SK-N-SH (cell line): ENCODE measurements around the gene GLIPR1L2. TPM values are rescaled to one million over a fixed set of nuclear protein-coding genes. Genes with fewer than 3 reads are reported as not detected.

Experiments used
- CTCF ChIA-PET: fragments of 300-600, 350-600 bp; formaldehyde crosslinking; extraction: SDS; loops from one replicate; lab custom pipeline; 2021; lab: Yijun Ruan, JAX
- POLR2A ChIA-PET: fragments of 350-600 bp; sonication (Branson Sonifier 250); formaldehyde crosslinking; extraction: SDS; loops from one replicate; lab custom pipeline; 2020; ENCODE audit warnings: antibody characterized with exemption, inconsistent platforms; lab: Yijun Ruan, JAX
- DNase-seq: peaks from one replicate; pipeline ENCODE4 v3.0.0; 2012
- H2AFZ ChIP-seq: fragments of 200-600 bp; sonication (generic); 2 replicates; pipeline ENCODE4 v1.8.1; 2016; ENCODE audit warnings: antibody characterized with exemption, mild to moderate bottlenecking, low read depth
- H3F3A ChIP-seq: fragments of 200-600 bp; sonication (generic); replicated peaks from 2 replicates; pipeline ENCODE3; 2016; ENCODE audit warnings: antibody characterized with exemption, mild to moderate bottlenecking; ENCODE audit not compliant: insufficient read depth
- H3K27ac ChIP-seq, 2 experiments: fragments of 200-500 bp in 1 of 2; fragments of 200-600 bp in 1 of 2; sonication (Bioruptor generic) in 1 of 2; sonication (generic), shearing (Covaris generic) in 1 of 2; 2 replicates each; pipeline versions ENCODE4 v1.5.1 to v1.6.1; 2014 to 2016; ENCODE audit warnings: low read depth in 2 of 2, inconsistent platforms in 1 of 2, low read length in 1 of 2, mild to moderate bottlenecking in 1 of 2, mixed read lengths in 1 of 2
- H3K27me3 ChIP-seq: fragments of 200-600 bp; sonication (generic), shearing (Covaris generic); 2 replicates; pipeline ENCODE4 v1.6.1; 2016; ENCODE audit warnings: mixed run types; ENCODE audit not compliant: insufficient read depth
- H3K36me3 ChIP-seq, 2 experiments: fragments of 200-500 bp in 1 of 2; fragments of 200-600 bp in 1 of 2; sonication (Bioruptor generic) in 1 of 2; sonication (generic) in 1 of 2; replicated peaks in 1 of 2; 2 replicates each; pipeline versions ENCODE3 to v1.5.1; 2014 to 2016; ENCODE audit warnings: low read length in 1 of 2, mild to moderate bottlenecking in 1 of 2; ENCODE audit not compliant: insufficient read depth in 2 of 2, control insufficient read depth in 1 of 2
- H3K4me1 ChIP-seq, 2 experiments: fragments of 200-500 bp in 1 of 2; fragments of 200-600 bp in 1 of 2; sonication (Bioruptor generic) in 1 of 2; sonication (generic), shearing (Covaris generic) in 1 of 2; 2 replicates each; pipeline versions ENCODE4 v1.5.1 to v1.6.1; 2014 to 2016; ENCODE audit warnings: low read depth in 1 of 2, low read length in 1 of 2, mixed run types in 1 of 2; ENCODE audit not compliant: insufficient read depth in 2 of 2, control insufficient read depth in 1 of 2
- H3K4me2 ChIP-seq: fragments of 200-600 bp; sonication (generic), shearing (Covaris generic); 2 replicates; pipeline ENCODE4 v1.6.1; 2017; ENCODE audit warnings: mixed run types
- H3K4me3 ChIP-seq, 2 experiments: fragments of 200-500 bp in 1 of 2; fragments of 200-600 bp in 1 of 2; sonication (Bioruptor generic) in 1 of 2; sonication (generic), shearing (Covaris generic) in 1 of 2; 2 replicates each; pipeline versions ENCODE4 v1.5.1 to v1.8.1; 2014 to 2016; ENCODE audit warnings: low read depth in 2 of 2, inconsistent platforms in 1 of 2, low read length in 1 of 2, mild to moderate bottlenecking in 1 of 2, mixed read lengths in 1 of 2, moderate library complexity in 1 of 2
- H3K79me2 ChIP-seq: fragments of 200-600 bp; sonication (generic); 2 replicates; pipeline ENCODE4 v1.8.1; 2017; ENCODE audit warnings: mild to moderate bottlenecking; ENCODE audit not compliant: insufficient read depth
- H3K9ac ChIP-seq: fragments of 200-600 bp; sonication (generic); 2 replicates; pipeline ENCODE4 v1.6.1; 2017; ENCODE audit warnings: mixed run types
- H3K9me2 ChIP-seq: fragments of 200-600 bp; sonication (generic); 2 replicates; pipeline ENCODE4 v1.6.1; 2017; ENCODE audit warnings: mixed run types
- H3K9me3 ChIP-seq: fragments of 200-600 bp; sonication (generic); 2 replicates; pipeline ENCODE4 v1.6.1; 2017; ENCODE audit warnings: mixed run types, mild to moderate bottlenecking, moderate library complexity
- H4K20me1 ChIP-seq: fragments of 200-600 bp; sonication (generic); 2 replicates; pipeline ENCODE4 v1.6.1; 2017; ENCODE audit warnings: mild to moderate bottlenecking, mixed run types; ENCODE audit not compliant: insufficient read depth
- ELF1 ChIP-seq: IDR thresholded peaks from 2 replicates; pipeline ENCODE4 v1.4.0; 2012
- EP300 ChIP-seq, 2 experiments: IDR thresholded peaks; 2 replicates each; pipeline versions ENCODE4 v1.4.0 to v1.6.1; 2012; ENCODE audit warnings: borderline replicate concordance in 1 of 2, low read depth in 1 of 2, low read length in 1 of 2
- EZH2phosphoT487 ChIP-seq: fragments of 200-600 bp; sonication (generic); IDR thresholded peaks from 2 replicates; pipeline ENCODE4 v1.6.1; 2017; ENCODE audit warnings: low read depth, mixed run types, mild to moderate bottlenecking, antibody characterized with exemption, moderate library complexity, borderline replicate concordance
- FOSL2 ChIP-seq: IDR thresholded peaks from 2 replicates; pipeline ENCODE4 v1.4.0; 2012; ENCODE audit warnings: low read depth, mild to moderate bottlenecking, moderate library complexity, borderline replicate concordance
- FOXJ3 ChIP-seq: sonication (generic); formaldehyde crosslinking; IDR thresholded peaks from 2 replicates; pipeline ENCODE4 v1.5.1; 2020; ENCODE audit warnings: mild to moderate bottlenecking, missing genetic modification reagents
- FOXM1 ChIP-seq: IDR thresholded peaks from 2 replicates; pipeline ENCODE4 v1.4.0; 2012; ENCODE audit warnings: low read depth, mild to moderate bottlenecking
- GATA2 ChIP-seq: sonication (generic); formaldehyde crosslinking; IDR thresholded peaks from 2 replicates; pipeline ENCODE4 v1.5.0; 2020; ENCODE audit warnings: mild to moderate bottlenecking, missing genetic modification reagents
- JUND ChIP-seq: IDR thresholded peaks from 2 replicates; pipeline ENCODE4 v1.4.0; 2012
- MEF2A ChIP-seq: IDR thresholded peaks from 2 replicates; pipeline ENCODE4 v1.4.0; 2012; ENCODE audit warnings: low read depth, borderline replicate concordance
- MXI1 ChIP-seq: IDR thresholded peaks from 2 replicates; pipeline ENCODE4 v1.6.1; 2012; ENCODE audit warnings: mild to moderate bottlenecking, low read depth, low read length, improper control_type of control experiment
- NFIC ChIP-seq: IDR thresholded peaks from 2 replicates; pipeline ENCODE4 v1.4.0; 2012; ENCODE audit warnings: borderline replicate concordance
- NRF1 ChIP-seq: IDR thresholded peaks from 2 replicates; pipeline ENCODE4 v1.6.1; 2012; ENCODE audit warnings: low read depth, mild to moderate bottlenecking, low read length
- RCOR1 ChIP-seq: fragments of 150-350 bp; IDR thresholded peaks from 2 replicates; pipeline ENCODE4 v1.6.1; 2017; ENCODE audit warnings: antibody characterized with exemption, low read length
- RFX5 ChIP-seq: IDR thresholded peaks from 2 replicates; pipeline ENCODE4 v1.6.1; 2012; ENCODE audit warnings: mild to moderate bottlenecking, improper control_type of control experiment, low read length
- SMC3 ChIP-seq: IDR thresholded peaks from 2 replicates; pipeline ENCODE4 v1.6.1; 2012; ENCODE audit warnings: low read depth, low read length, improper control_type of control experiment
- TCF12 ChIP-seq: IDR thresholded peaks from 2 replicates; pipeline ENCODE4 v1.4.0; 2012
- YY1 ChIP-seq: IDR thresholded peaks from 2 replicates; pipeline ENCODE4 v1.4.0; 2012; ENCODE audit warnings: low read depth, mild to moderate bottlenecking
- WGBS: methylation state at CpG from one replicate; pipeline ENCODE4 v1.1.6; 2017; ENCODE audit warnings: low lambda C conversion rate; 5-methylcytosine and 5-hydroxymethylcytosine counted together
- polyA plus RNA-seq, 3 experiments: library from polyadenylated mRNA; depleted of rRNA; stranded (reverse); fragments of >200 nt; gene quantifications; 2 replicates each; pipeline ENCODE4 v1.2.3, GENCODE V29; 2012
- TF ChIP-seq, protein P1 (sequence below): IDR thresholded peaks from 2 replicates; pipeline ENCODE4 v1.4.0; 2012; ENCODE audit warnings: low read depth, borderline replicate concordance
- TF ChIP-seq, protein P2 (sequence below): IDR thresholded peaks from 2 replicates; pipeline ENCODE4; 2012
- TF ChIP-seq, protein P3 (sequence below): fragments of 200-600 bp; sonication (generic); IDR thresholded peaks from 2 replicates; pipeline ENCODE4 v1.6.1; 2017; ENCODE audit warnings: antibody characterized with exemption, mild to moderate bottlenecking, moderate library complexity
- TF ChIP-seq, protein P4 (sequence below): fragments of 150-350 bp; IDR thresholded peaks from 2 replicates; pipeline ENCODE4 v1.6.1; 2017; ENCODE audit warnings: antibody characterized with exemption, low read length, low read depth, borderline replicate concordance

Gene GLIPR1L2
- polyA plus RNA-seq, 1 of the 3 experiments (the other 2 are of a cell fraction) = 0.13 TPM

DNA sequence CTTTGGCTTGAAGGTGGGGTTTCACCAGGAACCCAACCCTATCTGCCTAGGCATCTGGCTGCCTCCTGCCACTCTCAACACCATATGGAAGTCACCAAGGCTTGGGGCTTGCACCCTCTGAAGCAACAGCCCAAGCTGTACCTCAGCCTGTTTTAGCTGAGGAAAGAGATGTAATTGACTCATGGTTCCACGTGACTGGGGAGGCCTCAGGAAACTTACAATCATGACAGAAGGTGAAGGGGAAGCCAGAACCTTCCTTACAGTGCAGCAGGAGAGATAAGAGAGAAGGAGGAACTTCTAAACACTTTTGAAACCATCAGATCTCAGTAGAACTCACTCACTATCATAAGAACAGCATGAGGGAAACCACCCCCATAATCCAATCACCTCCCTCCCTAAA is 29.5 kb upstream of the GLIPR1L2 start:
- Histone ChIP-seq H3K4me1 (peaks cover 0 to 5% of the 10 kb centered on the region in 2 experiments; a peak in 1 of 4 replicates), H3K9me2 (no peaks in the 10 kb centered on the region), H3K36me3 (peaks cover 0 to 5% of the 10 kb centered on the region in 2 experiments), H3K9ac (no peak overlapping the region), H3F3A (peaks cover 4% of the 10 kb centered on the region), H3K9me3 (no peaks in the 10 kb centered on the region; the same call in 1 of the 2 replicates), H3K4me3 (no peak overlapping the region), H3K79me2 (no peaks in the 10 kb centered on the region; the same call in 1 of the 2 replicates), H4K20me1 (no peaks in the 10 kb centered on the region), H3K4me2 (no peak overlapping the region), H3K27me3 (no peaks in the 10 kb centered on the region), H2AFZ (no peak overlapping the region), H3K27ac (no peak overlapping the region)
- ChIA-PET CTCF (interaction anchor here (1.6 kb wide), 1 partner anchor 30 kb away, joined by 4 read pairs; the partner anchor contains the start of gene GLIPR1L2), POLR2A (no interaction called here)
- TF ChIP-seq MEF2A (no peak), NFIC (no peak), EP300 (IDR thresholded peaks at IDR 0.05; ENCODE audit: borderline replicate concordance in 1 of 2, low read depth in 1 of 2, low read length in 1 of 2) (no peak), FOXM1 (no peak), FOXJ3 (no peak), MXI1 (no peak), RCOR1 (no peak), YY1 (no peak), JUND (no peak), TCF12 (no peak), RFX5 (no peak), FOSL2 (no peak), EZH2phosphoT487 (no peak), ELF1 (no peak)
- TF ChIP-seq, protein P1, sequence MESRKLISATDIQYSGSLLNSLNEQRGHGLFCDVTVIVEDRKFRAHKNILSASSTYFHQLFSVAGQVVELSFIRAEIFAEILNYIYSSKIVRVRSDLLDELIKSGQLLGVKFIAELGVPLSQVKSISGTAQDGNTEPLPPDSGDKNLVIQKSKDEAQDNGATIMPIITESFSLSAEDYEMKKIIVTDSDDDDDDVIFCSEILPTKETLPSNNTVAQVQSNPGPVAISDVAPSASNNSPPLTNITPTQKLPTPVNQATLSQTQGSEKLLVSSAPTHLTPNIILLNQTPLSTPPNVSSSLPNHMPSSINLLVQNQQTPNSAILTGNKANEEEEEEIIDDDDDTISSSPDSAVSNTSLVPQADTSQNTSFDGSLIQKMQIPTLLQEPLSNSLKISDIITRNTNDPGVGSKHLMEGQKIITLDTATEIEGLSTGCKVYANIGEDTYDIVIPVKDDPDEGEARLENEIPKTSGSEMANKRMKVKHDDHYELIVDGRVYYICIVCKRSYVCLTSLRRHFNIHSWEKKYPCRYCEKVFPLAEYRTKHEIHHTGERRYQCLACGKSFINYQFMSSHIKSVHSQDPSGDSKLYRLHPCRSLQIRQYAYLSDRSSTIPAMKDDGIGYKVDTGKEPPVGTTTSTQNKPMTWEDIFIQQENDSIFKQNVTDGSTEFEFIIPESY = no peak
- TF ChIP-seq, protein P2, sequence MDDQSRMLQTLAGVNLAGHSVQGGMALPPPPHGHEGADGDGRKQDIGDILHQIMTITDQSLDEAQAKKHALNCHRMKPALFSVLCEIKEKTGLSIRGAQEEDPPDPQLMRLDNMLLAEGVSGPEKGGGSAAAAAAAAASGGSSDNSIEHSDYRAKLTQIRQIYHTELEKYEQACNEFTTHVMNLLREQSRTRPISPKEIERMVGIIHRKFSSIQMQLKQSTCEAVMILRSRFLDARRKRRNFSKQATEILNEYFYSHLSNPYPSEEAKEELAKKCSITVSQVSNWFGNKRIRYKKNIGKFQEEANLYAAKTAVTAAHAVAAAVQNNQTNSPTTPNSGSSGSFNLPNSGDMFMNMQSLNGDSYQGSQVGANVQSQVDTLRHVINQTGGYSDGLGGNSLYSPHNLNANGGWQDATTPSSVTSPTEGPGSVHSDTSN = no peak
- 43% methylated on average over 1 of the region's 1 CpG for WGBS
- no peak for DNase-seq

DNA sequence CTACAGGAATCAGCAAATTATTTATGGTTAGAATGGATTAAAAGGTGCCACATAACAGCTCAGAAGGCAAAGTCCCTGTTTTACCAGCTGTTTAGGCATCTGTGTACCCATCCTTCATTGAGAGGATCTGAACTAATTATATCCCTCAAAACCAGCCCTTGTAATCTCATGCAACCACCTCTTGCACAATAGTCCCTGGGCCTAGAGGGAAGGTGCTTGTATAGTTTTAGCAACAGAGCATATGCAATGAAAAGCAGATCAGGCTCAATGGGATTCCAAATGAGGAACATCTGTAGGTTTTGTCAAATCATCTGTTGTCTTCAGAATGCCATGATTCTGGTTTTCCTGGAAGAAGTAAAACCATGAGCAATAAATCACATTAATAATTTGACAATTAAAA is 26.0 kb upstream of the GLIPR1L2 start:
- Histone ChIP-seq H3K9ac (no peak overlapping the region), H3K27ac (peak overlapping the region in 1 of 2 experiments; percentile 28; a peak in 2 of 4 replicates), H3F3A (peaks cover 4% of the 10 kb centered on the region), H3K36me3 (peaks cover 0 to 3% of the 10 kb centered on the region in 2 experiments), H3K27me3 (no peaks in the 10 kb centered on the region), H3K79me2 (no peaks in the 10 kb centered on the region; the same call in 1 of the 2 replicates), H3K4me1 (peaks cover 0 to 10% of the 10 kb centered on the region in 2 experiments; a peak in 1 of 4 replicates), H3K9me2 (no peaks in the 10 kb centered on the region), H3K4me2 (no peak overlapping the region), H3K9me3 (no peaks in the 10 kb centered on the region), H2AFZ (no peak overlapping the region), H4K20me1 (no peaks in the 10 kb centered on the region), H3K4me3 (no peak overlapping the region)
- ChIA-PET CTCF (no interaction called here), POLR2A (no interaction called here)
- DNase-seq = no peak
- no peak for TF ChIP-seq SMC3
- no peak for TF ChIP-seq EP300 (IDR thresholded peaks at IDR 0.05; ENCODE audit: borderline replicate concordance in 1 of 2, low read depth in 1 of 2, low read length in 1 of 2)
- TF ChIP-seq GATA2 (CRISPR knock-in tag) = no peak
- TF ChIP-seq MXI1 = no peak
- no peak for TF ChIP-seq NRF1
- TF ChIP-seq, protein P3, sequence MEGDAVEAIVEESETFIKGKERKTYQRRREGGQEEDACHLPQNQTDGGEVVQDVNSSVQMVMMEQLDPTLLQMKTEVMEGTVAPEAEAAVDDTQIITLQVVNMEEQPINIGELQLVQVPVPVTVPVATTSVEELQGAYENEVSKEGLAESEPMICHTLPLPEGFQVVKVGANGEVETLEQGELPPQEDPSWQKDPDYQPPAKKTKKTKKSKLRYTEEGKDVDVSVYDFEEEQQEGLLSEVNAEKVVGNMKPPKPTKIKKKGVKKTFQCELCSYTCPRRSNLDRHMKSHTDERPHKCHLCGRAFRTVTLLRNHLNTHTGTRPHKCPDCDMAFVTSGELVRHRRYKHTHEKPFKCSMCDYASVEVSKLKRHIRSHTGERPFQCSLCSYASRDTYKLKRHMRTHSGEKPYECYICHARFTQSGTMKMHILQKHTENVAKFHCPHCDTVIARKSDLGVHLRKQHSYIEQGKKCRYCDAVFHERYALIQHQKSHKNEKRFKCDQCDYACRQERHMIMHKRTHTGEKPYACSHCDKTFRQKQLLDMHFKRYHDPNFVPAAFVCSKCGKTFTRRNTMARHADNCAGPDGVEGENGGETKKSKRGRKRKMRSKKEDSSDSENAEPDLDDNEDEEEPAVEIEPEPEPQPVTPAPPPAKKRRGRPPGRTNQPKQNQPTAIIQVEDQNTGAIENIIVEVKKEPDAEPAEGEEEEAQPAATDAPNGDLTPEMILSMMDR = no peak
- TF ChIP-seq JUND = no peak
- TF ChIP-seq, protein P4, sequence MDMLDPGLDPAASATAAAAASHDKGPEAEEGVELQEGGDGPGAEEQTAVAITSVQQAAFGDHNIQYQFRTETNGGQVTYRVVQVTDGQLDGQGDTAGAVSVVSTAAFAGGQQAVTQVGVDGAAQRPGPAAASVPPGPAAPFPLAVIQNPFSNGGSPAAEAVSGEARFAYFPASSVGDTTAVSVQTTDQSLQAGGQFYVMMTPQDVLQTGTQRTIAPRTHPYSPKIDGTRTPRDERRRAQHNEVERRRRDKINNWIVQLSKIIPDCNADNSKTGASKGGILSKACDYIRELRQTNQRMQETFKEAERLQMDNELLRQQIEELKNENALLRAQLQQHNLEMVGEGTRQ = no peak
- TF ChIP-seq, protein P1 = no peak
- no peak for TF ChIP-seq RFX5
- TF ChIP-seq TCF12 = no peak
